K562 (cell line): ENCODE data around the gene NPM1. TPM values are rescaled to one million over a fixed set of nuclear protein-coding genes. Genes with fewer than 3 reads are reported as not detected.

ENCODE experiments used
- ATF7 ChIP-seq: fragments of 450-650 bp; IDR thresholded peaks from 2 replicates; pipeline ENCODE4 v1.7.1; 2014; ENCODE audit warnings: mild to moderate bottlenecking, moderate library complexity
- DDX20 ChIP-seq: fragments of 450-650 bp; IDR thresholded peaks from 2 replicates; pipeline ENCODE4 v1.6.1; 2016; ENCODE audit warnings: missing genetic modification characterization, low read depth, mild to moderate bottlenecking, missing compliant biosample characterization, moderate library complexity
- GABPB1 ChIP-seq: sonication (generic); formaldehyde crosslinking; IDR thresholded peaks from 2 replicates; pipeline ENCODE4 v1.8.0; 2022; ENCODE audit warnings: mild to moderate bottlenecking, missing genetic modification reagents
- MAZ ChIP-seq, 2 experiments: fragments of 450-650 bp in 1 of 2; sonication (generic) in 1 of 2; formaldehyde crosslinking; IDR thresholded peaks in 1 of 2; conservative IDR thresholded peaks in 1 of 2; 2 replicates each; pipeline versions ENCODE4 v1.4.0 to v1.5.0; 2020; ENCODE audit warnings: mild to moderate bottlenecking in 1 of 2, missing genetic modification reagents in 1 of 2
- MEF2D ChIP-seq: conservative IDR thresholded peaks from 2 replicates; pipeline ENCODE4 v1.6.1; 2016; ENCODE audit warnings: low read depth, missing genetic modification characterization, missing compliant biosample characterization
- MXI1 ChIP-seq: IDR thresholded peaks from 2 replicates; pipeline ENCODE4 v1.6.1; 2011; ENCODE audit warnings: low read depth, mild to moderate bottlenecking, improper control_type of control experiment, low read length
- MYNN ChIP-seq, 2 experiments: sonication (generic); formaldehyde crosslinking in 1 of 2; IDR thresholded peaks; 2 replicates each; pipeline versions ENCODE4 v1.5.0 to v1.6.1; 2016 to 2020; ENCODE audit warnings: antibody characterized with exemption in 1 of 2, missing genetic modification reagents in 1 of 2
- NCOA2 ChIP-seq, 2 experiments: fragments of 450-650 bp; IDR thresholded peaks; 2 replicates each; pipeline ENCODE4 v1.6.1; 2018; ENCODE audit warnings: mild to moderate bottlenecking in 2 of 2, moderate library complexity in 1 of 2; ENCODE audit not compliant: partially characterized antibody in 2 of 2
- ZBTB7A ChIP-seq: IDR thresholded peaks from 2 replicates; pipeline ENCODE4 v1.6.1; 2011; ENCODE audit warnings: low read depth, mild to moderate bottlenecking, low read length, moderate library complexity, borderline replicate concordance; ENCODE audit not compliant: control insufficient read depth
- ZNF24 ChIP-seq: fragments of 450-650 bp; IDR thresholded peaks from 2 replicates; pipeline ENCODE4 v1.6.1; 2016
- ZNF384 ChIP-seq: IDR thresholded peaks from 2 replicates; pipeline ENCODE4 v1.6.1; 2012; ENCODE audit warnings: low read depth, low read length, improper control_type of control experiment
- polyA plus RNA-seq, 8 experiments: library from polyadenylated mRNA; depleted of rRNA in 4 of 8; stranded (reverse) in 5 of 8; unstranded in 3 of 8; fragments of >200 nt; fragmentation: Nextera tagmentation in 2 of 8; fragmentation: Illumina TruSeq in 1 of 8; extraction: Ambion mirVana in 2 of 8; extraction: Trizol in 1 of 8; gene quantifications; 2 replicates each; pipeline versions ENCODE4 v1.2.1 to v1.2.3, GENCODE V29; 2011 to 2014; ENCODE audit warnings: inconsistent platforms in 1 of 8, missing spikeins in 1 of 8
- total RNA-seq, 7 experiments: library from RNA; depleted of rRNA in 6 of 7; stranded (reverse); fragments of >200 nt in 6 of 7; fragmentation: Illumina TruSeq in 2 of 7; extraction: Trizol in 2 of 7; gene quantifications; 2 replicates each; pipeline versions ENCODE4 v1.2.1 to v1.2.3, GENCODE V29; 2011 to 2021; ENCODE audit warnings: low replicate concordance in 1 of 7
- TF ChIP-seq, protein P1 (sequence below), 2 experiments: fragments of 450-650 bp; IDR thresholded peaks; 2 replicates each; pipeline ENCODE4 v1.6.1; 2018; ENCODE audit warnings: mild to moderate bottlenecking in 2 of 2, low read depth in 1 of 2; ENCODE audit not compliant: partially characterized antibody in 2 of 2
- TF ChIP-seq, protein P2 (sequence below): sonication (generic); formaldehyde crosslinking; IDR thresholded peaks from 2 replicates; pipeline ENCODE4 v1.8.1; 2023; ENCODE audit warnings: mild to moderate bottlenecking, missing genetic modification reagents, moderate library complexity
- TF ChIP-seq, protein P3 (sequence below): fragments of 250-450 bp; sonication (Bioruptor Pico); IDR thresholded peaks from 2 replicates; pipeline ENCODE4 v1.9.0; 2021; ENCODE audit warnings: mild to moderate bottlenecking, inconsistent platforms
- TF ChIP-seq, protein P4 (sequence below): sonication (generic); formaldehyde crosslinking; IDR thresholded peaks from 2 replicates; pipeline ENCODE4 v1.8.1; 2023; ENCODE audit warnings: mild to moderate bottlenecking, missing genetic modification reagents

The NPM1 gene
- total and polyA plus RNA-seq, 9 of the 15 experiments (the other 6 are each of a cell fraction or from before 2014, with no cell fraction given) = 2,438 to 6,909 (median 5,639) TPM

DNA sequence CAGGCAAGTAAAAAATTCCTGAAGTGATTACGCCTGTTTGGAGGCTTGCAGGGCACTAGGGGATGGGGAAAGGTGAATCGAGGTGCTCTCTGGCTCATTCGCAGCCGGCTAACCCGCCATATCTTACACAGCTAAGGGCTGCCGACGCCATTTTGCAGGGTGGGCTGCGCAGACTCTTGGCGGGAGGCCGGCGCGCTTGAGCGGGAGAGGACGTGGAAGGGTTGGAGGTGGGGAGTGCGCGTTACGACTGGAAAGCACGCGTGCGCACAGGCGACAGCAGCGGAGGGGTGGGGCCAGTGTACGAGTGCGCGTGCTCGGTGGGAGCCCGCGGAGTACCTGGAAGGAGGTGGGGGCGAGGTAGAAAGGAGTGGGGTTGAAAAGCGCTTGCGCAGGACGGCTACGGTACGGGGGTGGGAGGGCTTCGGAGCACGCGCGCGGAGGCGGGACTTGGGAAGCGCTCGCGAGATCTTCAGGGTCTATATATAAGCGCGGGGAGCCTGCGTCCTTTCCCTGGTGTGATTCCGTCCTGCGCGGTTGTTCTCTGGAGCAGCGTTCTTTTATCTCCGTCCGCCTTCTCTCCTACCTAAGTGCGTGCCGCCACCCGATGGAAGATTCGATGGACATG is at the start of gene NPM1 (continued):
- TF ChIP-seq, protein P1, sequence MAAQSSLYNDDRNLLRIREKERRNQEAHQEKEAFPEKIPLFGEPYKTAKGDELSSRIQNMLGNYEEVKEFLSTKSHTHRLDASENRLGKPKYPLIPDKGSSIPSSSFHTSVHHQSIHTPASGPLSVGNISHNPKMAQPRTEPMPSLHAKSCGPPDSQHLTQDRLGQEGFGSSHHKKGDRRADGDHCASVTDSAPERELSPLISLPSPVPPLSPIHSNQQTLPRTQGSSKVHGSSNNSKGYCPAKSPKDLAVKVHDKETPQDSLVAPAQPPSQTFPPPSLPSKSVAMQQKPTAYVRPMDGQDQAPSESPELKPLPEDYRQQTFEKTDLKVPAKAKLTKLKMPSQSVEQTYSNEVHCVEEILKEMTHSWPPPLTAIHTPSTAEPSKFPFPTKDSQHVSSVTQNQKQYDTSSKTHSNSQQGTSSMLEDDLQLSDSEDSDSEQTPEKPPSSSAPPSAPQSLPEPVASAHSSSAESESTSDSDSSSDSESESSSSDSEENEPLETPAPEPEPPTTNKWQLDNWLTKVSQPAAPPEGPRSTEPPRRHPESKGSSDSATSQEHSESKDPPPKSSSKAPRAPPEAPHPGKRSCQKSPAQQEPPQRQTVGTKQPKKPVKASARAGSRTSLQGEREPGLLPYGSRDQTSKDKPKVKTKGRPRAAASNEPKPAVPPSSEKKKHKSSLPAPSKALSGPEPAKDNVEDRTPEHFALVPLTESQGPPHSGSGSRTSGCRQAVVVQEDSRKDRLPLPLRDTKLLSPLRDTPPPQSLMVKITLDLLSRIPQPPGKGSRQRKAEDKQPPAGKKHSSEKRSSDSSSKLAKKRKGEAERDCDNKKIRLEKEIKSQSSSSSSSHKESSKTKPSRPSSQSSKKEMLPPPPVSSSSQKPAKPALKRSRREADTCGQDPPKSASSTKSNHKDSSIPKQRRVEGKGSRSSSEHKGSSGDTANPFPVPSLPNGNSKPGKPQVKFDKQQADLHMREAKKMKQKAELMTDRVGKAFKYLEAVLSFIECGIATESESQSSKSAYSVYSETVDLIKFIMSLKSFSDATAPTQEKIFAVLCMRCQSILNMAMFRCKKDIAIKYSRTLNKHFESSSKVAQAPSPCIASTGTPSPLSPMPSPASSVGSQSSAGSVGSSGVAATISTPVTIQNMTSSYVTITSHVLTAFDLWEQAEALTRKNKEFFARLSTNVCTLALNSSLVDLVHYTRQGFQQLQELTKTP (IDR thresholded peaks at IDR 0.05; ENCODE audit: low read depth in 1 of 2, partially characterized antibody in 2 of 2) = no peak
- no peak for TF ChIP-seq DDX20
- TF ChIP-seq, protein P2, sequence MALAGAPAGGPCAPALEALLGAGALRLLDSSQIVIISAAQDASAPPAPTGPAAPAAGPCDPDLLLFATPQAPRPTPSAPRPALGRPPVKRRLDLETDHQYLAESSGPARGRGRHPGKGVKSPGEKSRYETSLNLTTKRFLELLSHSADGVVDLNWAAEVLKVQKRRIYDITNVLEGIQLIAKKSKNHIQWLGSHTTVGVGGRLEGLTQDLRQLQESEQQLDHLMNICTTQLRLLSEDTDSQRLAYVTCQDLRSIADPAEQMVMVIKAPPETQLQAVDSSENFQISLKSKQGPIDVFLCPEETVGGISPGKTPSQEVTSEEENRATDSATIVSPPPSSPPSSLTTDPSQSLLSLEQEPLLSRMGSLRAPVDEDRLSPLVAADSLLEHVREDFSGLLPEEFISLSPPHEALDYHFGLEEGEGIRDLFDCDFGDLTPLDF (CRISPR knock-in tag) = peak; percentile 95
- no peak for TF ChIP-seq MEF2D (tag)
- TF ChIP-seq, protein P3, sequence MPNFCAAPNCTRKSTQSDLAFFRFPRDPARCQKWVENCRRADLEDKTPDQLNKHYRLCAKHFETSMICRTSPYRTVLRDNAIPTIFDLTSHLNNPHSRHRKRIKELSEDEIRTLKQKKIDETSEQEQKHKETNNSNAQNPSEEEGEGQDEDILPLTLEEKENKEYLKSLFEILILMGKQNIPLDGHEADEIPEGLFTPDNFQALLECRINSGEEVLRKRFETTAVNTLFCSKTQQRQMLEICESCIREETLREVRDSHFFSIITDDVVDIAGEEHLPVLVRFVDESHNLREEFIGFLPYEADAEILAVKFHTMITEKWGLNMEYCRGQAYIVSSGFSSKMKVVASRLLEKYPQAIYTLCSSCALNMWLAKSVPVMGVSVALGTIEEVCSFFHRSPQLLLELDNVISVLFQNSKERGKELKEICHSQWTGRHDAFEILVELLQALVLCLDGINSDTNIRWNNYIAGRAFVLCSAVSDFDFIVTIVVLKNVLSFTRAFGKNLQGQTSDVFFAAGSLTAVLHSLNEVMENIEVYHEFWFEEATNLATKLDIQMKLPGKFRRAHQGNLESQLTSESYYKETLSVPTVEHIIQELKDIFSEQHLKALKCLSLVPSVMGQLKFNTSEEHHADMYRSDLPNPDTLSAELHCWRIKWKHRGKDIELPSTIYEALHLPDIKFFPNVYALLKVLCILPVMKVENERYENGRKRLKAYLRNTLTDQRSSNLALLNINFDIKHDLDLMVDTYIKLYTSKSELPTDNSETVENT (CRISPR knock-in tag) = no peak
- peak; percentile 89 for TF ChIP-seq ZBTB7A
- TF ChIP-seq MXI1 = peak; percentile 13; the same call in 1 of the 2 replicates
- TF ChIP-seq ZNF24 = peak; percentile 20; the same call in 1 of the 2 replicates
- peak; percentile 72 for TF ChIP-seq GABPB1 (CRISPR knock-in tag)
- TF ChIP-seq ZNF384 = no peak
- no peak for TF ChIP-seq NCOA2 (IDR thresholded peaks at IDR 0.05; ENCODE audit: partially characterized antibody in 2 of 2)
- peak; percentile 98 to 99 for TF ChIP-seq MAZ (CRISPR knock-in tag; conservative IDR thresholded peaks at IDR 0.05 in 1 of 2, IDR thresholded peaks at IDR 0.05 in 1 of 2)
- peak; percentile 66; the same call in 1 of the 2 replicates for TF ChIP-seq ATF7
- TF ChIP-seq, protein P4, sequence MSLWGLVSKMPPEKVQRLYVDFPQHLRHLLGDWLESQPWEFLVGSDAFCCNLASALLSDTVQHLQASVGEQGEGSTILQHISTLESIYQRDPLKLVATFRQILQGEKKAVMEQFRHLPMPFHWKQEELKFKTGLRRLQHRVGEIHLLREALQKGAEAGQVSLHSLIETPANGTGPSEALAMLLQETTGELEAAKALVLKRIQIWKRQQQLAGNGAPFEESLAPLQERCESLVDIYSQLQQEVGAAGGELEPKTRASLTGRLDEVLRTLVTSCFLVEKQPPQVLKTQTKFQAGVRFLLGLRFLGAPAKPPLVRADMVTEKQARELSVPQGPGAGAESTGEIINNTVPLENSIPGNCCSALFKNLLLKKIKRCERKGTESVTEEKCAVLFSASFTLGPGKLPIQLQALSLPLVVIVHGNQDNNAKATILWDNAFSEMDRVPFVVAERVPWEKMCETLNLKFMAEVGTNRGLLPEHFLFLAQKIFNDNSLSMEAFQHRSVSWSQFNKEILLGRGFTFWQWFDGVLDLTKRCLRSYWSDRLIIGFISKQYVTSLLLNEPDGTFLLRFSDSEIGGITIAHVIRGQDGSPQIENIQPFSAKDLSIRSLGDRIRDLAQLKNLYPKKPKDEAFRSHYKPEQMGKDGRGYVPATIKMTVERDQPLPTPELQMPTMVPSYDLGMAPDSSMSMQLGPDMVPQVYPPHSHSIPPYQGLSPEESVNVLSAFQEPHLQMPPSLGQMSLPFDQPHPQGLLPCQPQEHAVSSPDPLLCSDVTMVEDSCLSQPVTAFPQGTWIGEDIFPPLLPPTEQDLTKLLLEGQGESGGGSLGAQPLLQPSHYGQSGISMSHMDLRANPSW (CRISPR knock-in tag) = no peak
- no peak for TF ChIP-seq MYNN (IDR thresholded peaks at IDR 0.05)
- TF ChIP-seq MYNN (CRISPR knock-in tag; IDR thresholded peaks at IDR 0.05) = no peak
